HG02678 (cell line): Measurements from ENCODE around the gene ZNF32.
"Not testable (repeated sequence)": the region's sequence is repeated elsewhere in the genome, so short reads cannot be mapped to it uniquely, and the experiment has no call there.

Experiments
- ATAC-seq: cut with Tn5 transposase; IDR thresholded peaks from one replicate; pipeline ENCODE4 v1.9.1; 2021; ENCODE audit warnings: mild to moderate bottlenecking, moderate library complexity; ENCODE audit not compliant: unreplicated experiment

ZNF32 gene

GRCh38 chr10:43640603-43641002 lies 8.1 kb downstream of the ZNF32 start:
- no peak for ATAC-seq

- not testable (repeated sequence) for ATAC-seq
Observed at GRCh38 chr10:43635816-43636215, 12.9 kb downstream of the ZNF32 start.

- ATAC-seq: no peak
Observed at GRCh38 chr10:43628956-43629355, 19.7 kb downstream of the ZNF32 start.

GRCh38 chr10:43627942-43628341 lies 20.7 kb downstream of the ZNF32 start:
- ATAC-seq: no peak

GRCh38 chr10:43623351-43623750 lies 25.3 kb downstream of the ZNF32 start:
- no peak for ATAC-seq

GRCh38 chr10:43622038-43622437 lies 26.6 kb downstream of the ZNF32 start:
- ATAC-seq: no peak

GRCh38 chr10:43619368-43619767 lies 29.3 kb downstream of the ZNF32 start:
- no peak for ATAC-seq

GRCh38 chr10:43616697-43617370 lies 31.8 kb downstream of the ZNF32 start:
- ATAC-seq: no peak

- no peak for ATAC-seq
Observed at GRCh38 chr10:43610636-43611035, 38.0 kb downstream of the ZNF32 start.

- no peak for ATAC-seq
Observed at GRCh38 chr10:43607199-43607573, 41.5 kb downstream of the ZNF32 start.

- ATAC-seq: peak; percentile 99
Observed at GRCh38 chr10:43606323-43607198, 42.1 kb downstream of the ZNF32 start, which contains the start of gene ZNF485. Gene ZNF485 (plus strand): TSS chr10:43606438. CDS start chr10:43607051, 613 bp downstream.

GRCh38 chr10:43605850-43606322 lies 42.8 kb downstream of the ZNF32 start:
- no peak for ATAC-seq

- not testable (repeated sequence) for ATAC-seq
Observed at GRCh38 chr10:43601576-43601975, 47.1 kb downstream of the ZNF32 start.

GRCh38 chr10:43599333-43599732 lies 49.3 kb downstream of the ZNF32 start:
- ATAC-seq: no peak

GRCh38 chr10:43598446-43598845 lies 50.2 kb downstream of the ZNF32 start:
- no peak for ATAC-seq

- ATAC-seq: no peak
Observed at GRCh38 chr10:43596546-43596945, 52.1 kb downstream of the ZNF32 start.

- peak; percentile 48 for ATAC-seq
Observed at GRCh38 chr10:43595739-43596298, 52.9 kb downstream of the ZNF32 start.

GRCh38 chr10:43594944-43595589 lies 53.6 kb downstream of the ZNF32 start:
- peak; percentile 94 for ATAC-seq
